ENCODE measurements around the gene PLCH1.

The PLCH1 gene

GRCh38 chr3:155603302-155603701 lies 141.6 kb downstream of the PLCH1 start:
- no peak for DNase-seq

DNA sequence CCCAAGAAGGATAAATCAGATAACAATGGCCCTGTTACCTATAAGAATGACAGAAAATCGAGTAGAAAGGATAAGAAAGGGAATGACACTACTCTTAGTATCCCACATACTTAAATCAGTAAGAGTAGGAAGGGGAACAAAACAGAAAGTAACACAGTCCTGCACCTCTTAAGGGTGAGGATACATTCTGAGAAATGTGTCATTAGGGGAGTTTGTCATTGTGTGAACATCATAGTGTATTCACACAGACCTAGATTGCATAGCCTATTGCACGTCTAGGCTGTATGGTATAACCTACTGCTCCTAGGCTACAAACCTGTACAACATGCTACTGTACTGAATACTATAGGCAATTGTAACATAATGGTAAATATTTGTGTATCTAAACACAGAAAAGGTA lies 142.6 kb downstream of the PLCH1 start:
- no peak for DNase-seq

DNA sequence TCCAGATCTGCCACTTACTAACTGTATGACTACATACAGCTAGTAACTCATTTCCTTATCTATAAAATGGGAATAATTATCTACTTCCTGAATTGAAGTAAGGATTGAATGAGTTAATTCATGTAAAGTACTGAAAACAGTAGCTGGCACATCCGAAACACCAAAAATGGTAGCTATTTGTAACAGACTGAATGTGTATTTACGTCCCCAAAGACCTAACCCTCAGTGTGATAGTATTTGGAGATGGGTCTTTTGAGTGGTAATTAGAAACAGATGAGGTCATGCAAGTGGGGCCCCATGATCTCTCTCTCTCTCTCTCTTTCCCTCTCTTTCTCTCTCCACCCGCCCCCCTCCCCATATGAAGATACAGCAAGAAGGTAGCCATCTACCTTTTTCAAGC lies 146.2 kb downstream of the PLCH1 start:
- DNase-seq: no peak

DNA sequence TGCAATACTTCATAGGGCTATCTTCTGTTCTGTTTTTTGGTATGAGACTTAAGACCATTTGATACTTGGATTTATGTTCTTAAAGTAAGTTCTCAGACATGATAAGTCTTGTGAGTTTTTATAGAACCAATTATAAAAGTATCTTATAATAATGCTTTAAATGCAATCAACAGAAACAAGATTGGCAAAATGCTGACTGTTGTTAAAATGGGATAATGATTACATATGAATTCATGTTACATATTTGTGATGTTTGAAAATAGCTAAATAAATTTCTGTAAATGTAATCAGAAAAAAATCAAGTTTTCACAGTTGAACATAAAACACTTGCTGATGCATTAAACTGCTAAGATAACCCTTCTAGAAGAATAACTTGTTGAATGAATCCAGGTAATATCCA lies 148.3 kb downstream of the PLCH1 start:
- no peak for DNase-seq

GRCh38 chr3:155595371-155595770 lies 149.5 kb downstream of the PLCH1 start:
- no peak for DNase-seq

DNA sequence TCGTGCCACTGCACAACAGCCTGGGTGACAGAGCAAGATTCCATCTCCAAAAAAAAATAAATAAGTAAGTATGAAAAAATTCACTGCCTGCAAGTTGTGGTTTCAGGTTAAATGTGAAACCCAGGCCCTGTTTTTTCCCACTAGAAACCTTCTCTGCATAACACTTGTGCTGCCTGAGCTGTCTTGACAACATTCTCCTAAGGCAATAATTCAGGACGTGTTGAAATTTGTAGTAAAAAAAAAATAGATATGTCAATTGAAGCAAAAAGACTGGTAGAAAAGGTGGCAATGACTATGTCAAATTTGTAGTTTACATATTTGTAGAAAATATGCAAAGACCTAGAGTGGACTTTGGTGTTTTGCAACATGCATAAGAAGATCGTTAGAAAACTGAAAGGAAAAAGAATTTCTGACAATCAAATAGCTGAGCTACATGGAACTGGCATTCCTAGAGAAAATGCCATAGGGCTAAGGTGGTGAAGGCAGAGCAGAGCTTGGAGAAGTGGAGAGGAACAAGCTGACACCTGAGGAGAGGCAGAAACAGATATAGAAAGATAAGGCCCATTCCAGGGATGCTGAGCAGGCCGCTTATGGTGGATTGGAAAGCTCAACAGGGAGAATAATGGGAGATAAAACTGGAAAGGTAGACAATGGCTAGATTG lies 150.2 kb downstream of the PLCH1 start:
- DNase-seq: no peak

DNA sequence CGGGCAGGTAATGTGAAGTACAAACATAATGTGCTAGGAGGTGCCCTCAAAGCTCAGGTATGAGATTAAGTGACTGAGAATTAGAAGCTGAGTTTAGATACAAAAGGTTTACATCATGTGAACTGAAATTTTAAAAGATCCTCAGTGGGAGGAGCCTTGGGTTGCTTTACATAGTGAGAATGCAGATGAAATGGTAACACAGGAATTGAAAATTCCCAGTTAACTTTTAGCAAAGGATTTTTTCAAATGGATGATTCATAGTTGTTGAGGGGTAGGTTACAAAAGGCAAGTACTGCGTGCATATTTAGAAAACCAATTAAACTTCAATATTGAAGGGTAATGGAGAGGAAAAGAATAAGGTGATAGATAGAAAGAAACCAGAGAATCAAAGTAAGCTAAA lies 157.3 kb downstream of the PLCH1 start:
- DNase-seq: no peak

GRCh38 chr3:155585384-155585783 lies 159.5 kb downstream of the PLCH1 start:
- DNase-seq: no peak

DNA sequence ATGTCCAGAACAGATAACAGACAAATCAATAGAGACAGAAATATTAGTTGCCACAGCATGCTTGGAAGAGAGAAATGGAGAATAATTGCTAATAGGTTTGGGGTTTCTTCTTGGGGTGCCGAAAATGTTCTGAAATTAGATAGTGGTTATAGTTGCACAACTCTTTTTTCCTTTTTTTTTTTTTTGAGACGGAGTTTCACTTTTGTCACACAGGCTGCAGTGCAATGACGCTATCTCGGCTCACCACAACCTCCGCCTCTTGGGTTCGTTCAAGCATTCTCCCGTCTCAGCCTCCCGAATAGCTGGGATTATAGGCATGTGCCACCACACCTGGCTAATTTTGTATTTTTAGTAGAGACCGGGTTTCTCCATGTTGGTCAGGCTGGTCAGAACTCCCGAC lies 163.3 kb downstream of the PLCH1 start:
- no peak for DNase-seq

- no peak for DNase-seq
Observed at GRCh38 chr3:155572085-155572484, 172.8 kb downstream of the PLCH1 start.

DNA sequence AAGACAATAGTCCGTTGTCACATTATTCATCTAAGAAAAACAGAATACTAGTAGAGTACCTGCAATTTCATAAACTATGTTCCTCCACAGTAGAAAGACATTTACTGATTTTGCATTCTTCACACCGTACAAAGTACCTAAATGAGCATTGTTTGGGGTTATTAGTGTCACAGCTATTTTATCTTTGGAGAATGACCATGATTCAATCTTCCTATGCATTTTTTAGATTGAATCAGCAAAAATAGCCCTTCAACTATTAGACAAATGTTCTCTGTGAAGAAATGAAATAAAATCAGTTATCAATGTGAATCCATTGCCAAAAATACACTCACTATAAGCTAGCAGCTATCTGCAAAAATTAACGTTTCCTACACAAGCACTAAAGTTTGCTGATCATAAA lies 176.6 kb downstream of the PLCH1 start:
- DNase-seq: no peak

DNA sequence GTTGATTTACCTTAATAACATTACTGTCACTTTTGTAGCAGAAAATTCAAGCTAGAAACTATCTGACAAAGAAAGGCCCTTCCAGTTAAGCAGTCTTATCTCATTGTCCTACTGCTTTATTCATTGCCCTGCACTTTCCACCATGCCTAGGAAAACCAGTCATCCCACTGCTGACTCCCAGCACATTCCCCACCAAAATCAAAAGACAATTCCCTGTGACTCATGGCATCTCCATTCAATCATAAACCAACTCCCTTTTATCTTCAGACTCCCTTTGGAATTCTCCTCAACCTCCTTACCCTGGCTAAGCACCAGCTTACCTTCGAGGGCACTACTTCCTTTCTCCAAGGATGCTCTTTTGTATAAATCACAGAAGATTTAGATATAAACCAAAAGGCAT lies 184.3 kb downstream of the PLCH1 start:
- DNase-seq: no peak

DNA sequence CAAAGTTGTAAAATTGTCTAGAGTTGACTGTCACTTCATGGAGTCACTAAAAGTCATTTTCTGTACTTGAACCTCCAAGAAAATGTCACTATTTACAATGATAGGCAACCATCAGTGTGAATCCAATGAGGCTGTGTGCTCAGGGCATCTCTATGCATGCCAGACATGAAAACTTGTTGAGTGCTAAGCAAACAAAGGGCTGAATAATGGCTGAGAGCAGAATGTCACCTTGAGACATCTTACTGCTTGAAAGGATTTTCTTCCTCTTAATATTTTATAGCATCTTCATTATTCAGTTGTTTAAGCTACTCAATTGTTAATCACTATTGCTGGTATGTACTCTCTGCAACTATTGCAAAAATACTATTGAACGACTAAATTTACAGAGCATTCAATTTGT lies 184.7 kb downstream of the PLCH1 start:
- DNase-seq: no peak

GRCh38 chr3:155556531-155556930 lies 188.3 kb downstream of the PLCH1 start:
- no peak for DNase-seq

DNA sequence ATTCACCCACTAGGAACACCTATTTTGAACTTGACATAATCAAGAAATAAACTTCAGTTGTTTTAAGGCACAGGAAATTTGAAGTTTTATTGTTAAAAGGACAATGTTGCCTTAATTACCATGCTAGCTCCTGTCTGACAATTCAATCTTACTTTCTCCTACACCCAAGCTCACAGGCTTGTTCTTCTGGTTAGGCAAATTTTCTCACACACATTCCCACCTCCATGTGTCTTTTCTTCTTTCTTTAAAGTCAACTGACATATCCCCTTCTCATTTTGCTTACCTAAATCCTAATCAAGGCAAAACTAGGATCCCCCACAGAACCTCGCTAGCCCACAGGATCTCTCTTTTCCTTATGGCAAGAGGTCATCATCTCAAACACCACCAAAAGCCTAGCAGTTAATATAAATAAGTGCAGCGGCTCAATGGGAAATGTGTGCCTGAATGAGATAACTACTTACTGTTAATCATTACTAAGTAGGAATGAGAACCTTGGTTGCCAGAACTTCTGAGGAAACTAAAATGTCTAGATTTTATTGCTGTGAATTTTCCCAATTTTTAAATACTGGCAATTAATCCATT lies 189.3 kb downstream of the PLCH1 start:
- no peak for DNase-seq

DNA sequence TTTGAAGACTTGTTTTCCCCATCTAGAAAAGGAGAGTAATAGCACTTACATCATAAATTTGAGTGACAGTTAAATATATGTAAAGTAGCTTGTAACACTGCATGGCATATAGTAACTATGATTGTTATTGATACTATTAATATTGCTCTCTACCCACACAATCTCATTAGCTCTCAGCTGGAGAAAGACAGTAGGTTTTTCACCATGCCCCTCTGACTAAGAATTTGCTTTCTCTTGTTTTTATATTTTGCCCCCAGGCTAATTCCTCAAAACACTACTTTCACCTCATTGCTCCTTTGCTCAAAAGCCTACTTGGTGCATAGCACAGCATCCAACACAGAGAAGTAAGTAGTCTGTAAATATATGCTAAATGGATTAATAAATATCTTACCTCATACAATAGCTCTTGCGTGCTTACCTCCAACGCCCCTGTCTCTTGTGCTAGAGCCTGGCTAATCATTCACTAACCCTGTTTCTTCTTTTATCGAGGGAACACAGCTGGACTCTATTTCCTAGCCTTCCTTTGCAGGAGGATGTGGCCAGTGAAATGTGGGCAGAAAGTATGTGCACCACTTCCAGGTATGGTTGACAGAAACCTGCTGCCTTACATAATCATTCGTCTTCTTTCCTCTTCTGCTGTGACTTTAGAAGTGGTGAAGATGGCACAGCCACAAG lies 190.0 kb downstream of the PLCH1 start:
- peak; percentile 88 for DNase-seq

- peak; percentile 23 for DNase-seq
Observed at GRCh38 chr3:155553780-155554179, 191.1 kb downstream of the PLCH1 start.

DNA sequence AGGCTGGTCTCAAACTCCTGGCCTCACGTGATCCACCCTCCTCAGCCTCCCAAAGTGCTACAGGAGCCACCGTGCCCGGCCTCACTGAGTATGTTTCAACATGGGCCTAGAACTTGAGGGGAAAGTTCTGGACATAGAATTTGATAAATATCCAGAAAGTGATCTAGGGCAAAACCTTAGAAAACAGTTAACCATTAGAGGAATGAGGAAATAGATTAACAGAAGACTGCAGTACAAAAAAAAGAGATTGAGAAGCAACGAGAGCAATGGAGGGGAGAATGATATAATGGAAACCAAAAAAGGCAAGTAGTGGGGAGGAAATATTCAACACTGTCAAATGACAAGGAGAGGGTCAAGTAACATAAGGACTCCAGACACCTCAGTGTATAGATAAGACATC lies 191.5 kb downstream of the PLCH1 start:
- DNase-seq: no peak

- no peak for DNase-seq
Observed at GRCh38 chr3:155550391-155550790, 194.5 kb downstream of the PLCH1 start.

DNA sequence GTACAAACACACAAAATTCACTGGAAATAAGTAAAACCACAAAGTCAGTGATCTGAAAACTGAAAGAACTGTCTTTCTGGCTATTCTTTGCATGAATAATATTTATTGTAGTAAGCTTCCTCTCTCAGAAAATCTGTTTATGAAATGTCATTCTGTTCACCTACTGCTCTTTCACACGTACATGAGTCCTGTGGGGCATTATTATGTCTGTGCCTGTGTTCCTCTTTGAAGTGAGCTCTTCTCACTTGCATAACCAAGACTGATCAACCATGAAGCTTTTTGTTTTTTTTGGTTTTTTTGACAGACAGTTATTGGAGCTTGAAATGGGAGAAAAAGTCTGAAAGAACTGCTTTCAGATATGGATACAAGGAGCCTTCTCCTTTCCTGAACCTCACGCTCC lies 195.8 kb downstream of the PLCH1 start:
- DNase-seq: peak; percentile 16

- DNase-seq: no peak
Observed at GRCh38 chr3:155548195-155548594, 196.7 kb downstream of the PLCH1 start.

- DNase-seq: no peak
Observed at GRCh38 chr3:155535098-155535497, 209.8 kb downstream of the PLCH1 start.

- no peak for DNase-seq
Observed at GRCh38 chr3:155528579-155528978, 216.3 kb downstream of the PLCH1 start.

DNA sequence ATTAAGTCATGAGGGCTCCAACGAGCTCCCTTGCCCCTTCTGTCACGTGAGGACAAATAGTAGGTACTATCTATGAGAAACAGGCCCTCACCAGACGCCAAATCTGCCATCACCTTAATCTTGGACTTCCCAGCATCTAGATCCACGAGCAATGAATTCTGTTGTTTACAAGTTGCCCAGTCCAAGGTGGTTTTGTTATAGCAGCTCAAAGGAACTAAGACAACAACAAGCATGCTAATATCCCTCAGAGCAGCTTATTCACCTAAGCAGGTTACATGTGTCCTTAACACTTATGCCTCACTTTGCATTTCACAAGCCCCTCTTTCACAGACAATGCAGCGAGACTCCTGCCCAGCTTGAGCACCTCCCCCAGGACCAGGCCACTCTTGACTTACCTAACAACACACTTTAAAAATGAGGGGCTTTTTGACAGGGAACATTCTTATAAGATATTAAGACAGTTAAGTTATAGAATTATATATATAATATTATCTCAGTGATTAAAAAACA lies 219.5 kb downstream of the PLCH1 start:
- no peak for DNase-seq
